Mesenteric fat pad (tissue), 1 donor: ENCODE results near the gene AP3M1. TPM values are rescaled to one million over a fixed set of nuclear protein-coding genes. Genes with fewer than 3 reads are reported as not detected.

Experiments
- DNase-seq: peaks from one replicate; pipeline ENCODE4 v3.0.0-alpha.2; 2020; ENCODE audit warnings: low spot score
- total RNA-seq: library from RNA; stranded (reverse); fragmentation: NEBNext Ultra II Directional; extraction: Animal tissue kit (Norgen Biotek cat#: 25700); gene quantifications from one replicate; pipeline ENCODE4 v1.2.1, GENCODE V29; 2021
- donor health status: DM: yes; HTN: yes; CAD: no.

AP3M1 gene
- total RNA-seq, 1 donor from 2014 or later, result 34.1 TPM

DNA sequence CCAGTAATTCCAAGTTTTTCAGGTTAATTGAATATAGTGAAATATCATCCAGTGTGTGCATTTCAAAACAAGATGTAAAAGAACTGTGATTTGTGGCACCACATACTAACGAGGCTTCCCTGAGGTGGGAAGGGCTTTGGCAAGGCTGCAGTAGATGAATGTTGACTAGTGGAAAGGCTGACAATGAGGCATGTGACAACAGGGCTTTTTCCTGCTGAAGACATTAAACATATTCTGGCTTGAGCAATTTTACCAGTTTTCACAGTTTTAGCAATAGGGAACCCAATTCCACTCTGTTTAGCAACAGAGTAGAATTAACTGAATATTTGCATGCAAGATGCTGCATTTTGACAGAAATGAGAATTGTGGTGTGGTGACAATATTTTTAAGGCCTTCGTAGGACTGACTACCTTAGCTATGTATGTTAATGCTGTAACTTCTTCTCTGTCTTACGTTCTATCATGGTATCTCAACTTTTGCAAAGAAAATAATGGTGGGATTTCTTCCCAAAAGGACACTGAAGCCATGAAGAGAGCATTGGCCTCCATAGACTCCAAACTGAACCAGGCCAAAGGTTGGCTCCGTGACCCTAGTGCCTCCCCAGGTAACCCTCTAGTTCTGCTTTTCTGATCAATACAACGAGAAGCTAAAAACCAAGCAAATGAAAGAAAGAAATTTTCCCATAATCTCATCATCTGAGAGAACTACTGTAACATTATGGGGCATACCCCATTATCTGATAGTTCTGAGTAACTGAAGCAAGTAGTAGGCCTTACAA is 68.5 kb downstream of the AP3M1 start:
- DNase-seq, result no peak

GRCh38 chr10:74081192-74081803 is 69.3 kb downstream of the AP3M1 start:
- no peak for DNase-seq

GRCh38 chr10:74079936-74080590 is 70.6 kb downstream of the AP3M1 start:
- no peak for DNase-seq

- DNase-seq, result no peak
Measured at GRCh38 chr10:74079028-74079935, 71.3 kb downstream of the AP3M1 start.

GRCh38 chr10:74078037-74078436 is 72.6 kb downstream of the AP3M1 start:
- no peak for DNase-seq

DNA sequence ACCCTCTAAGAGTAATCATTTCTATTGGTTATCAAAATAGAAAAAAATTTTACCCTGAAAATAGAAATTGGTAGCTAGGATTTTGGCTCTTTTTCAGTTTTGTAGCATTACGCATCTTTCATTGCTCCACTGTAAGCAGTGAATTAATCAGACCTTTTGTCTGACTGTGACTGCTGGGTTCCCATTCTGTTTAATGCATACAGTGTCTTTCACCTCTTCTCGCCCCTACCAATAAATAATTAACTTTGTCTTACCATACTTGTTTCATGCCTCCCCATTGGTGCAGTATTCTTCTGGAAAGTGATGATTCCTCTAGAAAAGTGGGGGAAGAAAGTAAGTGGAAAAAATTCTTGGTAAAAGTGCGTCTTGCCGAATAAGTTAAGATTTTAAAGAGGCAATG is 73.2 kb downstream of the AP3M1 start:
- no peak for DNase-seq

GRCh38 chr10:74076961-74077360 is 73.7 kb downstream of the AP3M1 start:
- no peak for DNase-seq

DNA sequence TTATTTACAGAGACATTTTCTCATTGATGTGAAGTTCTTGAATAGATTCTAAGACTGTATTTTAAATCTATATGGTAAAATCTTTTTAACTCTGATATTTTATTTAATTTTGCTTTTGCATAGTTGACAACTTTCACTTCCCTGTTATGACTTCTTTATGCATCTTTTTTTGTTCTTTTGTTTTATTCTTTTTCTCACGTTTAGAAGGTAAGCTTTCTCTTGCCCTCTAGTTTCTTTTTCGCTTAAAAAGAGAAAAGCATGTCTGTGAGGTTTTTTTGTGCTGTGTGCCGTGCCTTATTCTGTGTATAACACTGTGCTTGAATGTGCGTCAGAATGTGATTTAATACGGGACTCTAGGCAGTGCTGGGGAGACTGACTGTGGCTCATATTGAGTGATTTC is 74.7 kb downstream of the AP3M1 start:
- no peak for DNase-seq

DNA sequence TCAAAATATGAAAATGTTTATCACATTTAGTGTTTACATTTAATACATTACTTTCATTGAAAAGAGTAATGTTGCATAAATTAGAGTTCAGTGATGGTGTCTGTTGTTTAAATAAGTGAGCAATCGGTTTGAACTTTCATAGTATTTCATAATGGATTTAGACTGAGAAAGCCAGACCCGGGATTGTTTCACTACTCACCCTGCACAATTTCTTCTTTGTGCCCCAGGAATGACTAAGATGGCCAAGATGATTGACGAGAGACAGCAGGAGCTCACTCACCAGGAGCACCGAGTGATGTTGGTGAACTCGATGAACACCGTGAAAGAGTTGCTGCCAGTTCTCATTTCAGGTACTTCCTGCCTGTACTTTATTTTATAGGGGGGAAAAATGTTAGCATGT is 78.1 kb downstream of the AP3M1 start:
- DNase-seq, result no peak

GRCh38 chr10:74071157-74071556 is 79.5 kb downstream of the AP3M1 start:
- DNase-seq, result no peak

Other genes starting within 250 kb of the AP3M1 start
- 64.7 TPM for gene PLAU, start 239.7 kb downstream of the AP3M1 start, total RNA-seq
- gene VCL, start 152.7 kb downstream of the AP3M1 start, total RNA-seq, result 129 TPM
- 34.9 TPM for gene ADK, start 393 bp upstream of the AP3M1 start, total RNA-seq